Dendritic cell treated with granulocyte-macrophage colony-stimulating factor and Interleukin-4, amounts not matched to agents 40 ng/mL and 50 ng/mL, for 4 days (primary cell): ENCODE data around the gene TAS2R46.
"Not testable (repeated sequence)": the region's sequence is repeated elsewhere in the genome, so short reads cannot be mapped to it uniquely, and the experiment has no call there.

ENCODE experiments used
- H3K27ac Mint-ChIP-seq: one replicate; pipeline ENCODE4 v1.8.0; 2022; ENCODE audit warnings: mild to moderate bottlenecking, mixed read lengths
- H3K27me3 Mint-ChIP-seq: one replicate; pipeline ENCODE4 v1.8.0; 2022; ENCODE audit warnings: mild to moderate bottlenecking, mixed read lengths
- H3K36me3 Mint-ChIP-seq: one replicate; pipeline ENCODE4 v1.8.0; 2022; ENCODE audit warnings: low read depth, mixed read lengths
- H3K4me1 Mint-ChIP-seq: one replicate; pipeline ENCODE4 v1.8.0; 2022; ENCODE audit warnings: low read depth, mixed read lengths
- H3K4me3 Mint-ChIP-seq: one replicate; pipeline ENCODE4 v1.8.0; 2022; ENCODE audit warnings: mild to moderate bottlenecking, moderate library complexity, mixed read lengths
- H3K9me3 Mint-ChIP-seq: one replicate; pipeline ENCODE4 v1.8.0; 2022; ENCODE audit warnings: mixed read lengths
- intact Hi-C: fragments of 100-400 bp; cut with micrococcal nuclease; formaldehyde crosslinking; loops from one replicate; pipeline ENCODE4 v1.15.0; 2022

Gene TAS2R46, protein sequence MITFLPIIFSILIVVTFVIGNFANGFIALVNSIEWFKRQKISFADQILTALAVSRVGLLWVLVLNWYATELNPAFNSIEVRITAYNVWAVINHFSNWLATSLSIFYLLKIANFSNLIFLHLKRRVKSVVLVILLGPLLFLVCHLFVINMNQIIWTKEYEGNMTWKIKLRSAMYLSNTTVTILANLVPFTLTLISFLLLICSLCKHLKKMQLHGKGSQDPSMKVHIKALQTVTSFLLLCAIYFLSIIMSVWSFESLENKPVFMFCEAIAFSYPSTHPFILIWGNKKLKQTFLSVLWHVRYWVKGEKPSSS

DNA sequence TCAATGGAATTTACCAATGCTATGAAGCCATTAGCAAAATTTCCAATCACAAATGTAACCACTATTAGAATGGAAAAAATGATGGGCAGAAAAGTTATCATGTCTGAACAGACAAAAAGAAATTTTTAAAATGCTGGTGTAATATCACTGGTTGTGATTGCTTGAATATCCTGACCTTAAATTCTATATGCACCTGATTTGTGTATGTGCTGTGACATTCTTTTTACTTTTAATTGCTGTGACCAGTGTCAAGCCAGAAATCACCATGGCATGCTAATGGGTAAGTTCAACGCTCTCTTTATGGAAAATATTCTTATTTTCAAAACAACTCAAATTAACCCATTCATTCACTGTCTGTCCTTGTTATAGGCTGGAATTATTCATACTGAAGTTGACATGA lies at the start of gene TAS2R46:
TSS of gene TAS2R46 (minus strand) at position 101 of the 400 bp plus-strand sequence. CDS start at position 101, 0 bp downstream.
- H3K36me3 Mint-ChIP-seq, H3K27me3 Mint-ChIP-seq, H3K9me3 Mint-ChIP-seq, intact Hi-C loops, H3K4me3 Mint-ChIP-seq, H3K4me1 Mint-ChIP-seq, H3K27ac Mint-ChIP-seq: not testable (repeated sequence)

DNA sequence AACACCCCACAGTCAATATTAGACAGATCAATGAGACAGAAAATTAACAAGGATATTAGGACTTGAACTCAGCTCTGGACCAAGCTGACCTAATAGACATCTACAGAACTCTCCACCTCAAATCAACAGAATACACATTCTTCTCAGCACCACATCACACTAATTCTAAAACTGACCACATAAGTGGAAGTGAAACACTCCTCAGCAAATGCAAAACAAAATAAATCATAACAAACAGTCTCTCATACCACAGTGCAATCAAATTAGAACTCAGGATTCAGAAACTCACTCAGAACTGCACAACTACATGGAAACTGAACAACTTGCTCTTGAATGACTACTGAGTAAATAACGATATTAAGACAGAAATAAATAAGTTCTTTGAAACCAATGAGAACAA lies 49.1 kb upstream of the TAS2R46 start:
- intact Hi-C loops, H3K27me3 Mint-ChIP-seq, H3K4me3 Mint-ChIP-seq: not testable (repeated sequence)
- Mint-ChIP-seq H3K27ac (peak overlapping the region; percentile 21), H3K4me1 (peaks cover 26% of the 10 kb centered on the region), H3K36me3 (peaks cover 78% of the 10 kb centered on the region), H3K9me3 (peaks cover 70% of the 10 kb centered on the region)

DNA sequence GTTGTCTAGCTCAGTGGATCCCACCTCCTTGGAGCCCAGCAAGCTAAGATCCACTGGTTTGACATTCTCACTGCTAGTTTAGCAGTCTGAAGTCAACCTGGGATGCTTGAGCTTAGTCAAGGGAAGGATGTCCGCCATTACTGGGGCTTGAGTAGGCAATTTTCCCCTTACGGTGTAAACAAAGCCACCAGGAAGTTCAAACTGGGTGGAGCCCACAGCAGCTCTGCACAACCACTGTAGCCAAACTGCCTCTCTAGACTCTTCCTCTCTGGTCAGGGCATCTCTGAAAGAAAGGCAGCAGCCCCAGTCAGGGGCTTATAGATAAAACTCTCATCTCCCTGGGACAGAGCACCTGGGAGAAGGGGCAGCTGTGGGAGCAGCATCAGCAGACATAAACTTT lies 46.8 kb upstream of the TAS2R46 start:
- H3K36me3 Mint-ChIP-seq: peaks cover 73% of the 10 kb centered on the region
- no peak overlapping the region for H3K27ac Mint-ChIP-seq
- intact Hi-C loops: no loop called here
- H3K27me3 Mint-ChIP-seq: no peaks in the 10 kb centered on the region
- peaks cover 61% of the 10 kb centered on the region for H3K9me3 Mint-ChIP-seq
- no peak overlapping the region for H3K4me3 Mint-ChIP-seq
- peaks cover 26% of the 10 kb centered on the region for H3K4me1 Mint-ChIP-seq

GRCh38 chr12:11107719-11108118 lies 45.6 kb upstream of the TAS2R46 start:
- Mint-ChIP-seq H3K9me3 (peaks cover 62% of the 10 kb centered on the region), H3K4me3 (no peak overlapping the region), H3K36me3 (peaks cover 71% of the 10 kb centered on the region), H3K27me3 (no peaks in the 10 kb centered on the region), H3K27ac (no peak overlapping the region), H3K4me1 (peaks cover 26% of the 10 kb centered on the region)
- intact Hi-C loops: no loop called here

- peaks cover 47% of the 10 kb centered on the region for H3K9me3 Mint-ChIP-seq
- intact Hi-C loops: no loop called here
- peaks cover 58% of the 10 kb centered on the region for H3K36me3 Mint-ChIP-seq
- no peaks in the 10 kb centered on the region for H3K27me3 Mint-ChIP-seq
- H3K4me3 Mint-ChIP-seq: no peak overlapping the region
- no peak overlapping the region for H3K27ac Mint-ChIP-seq
- peaks cover 22% of the 10 kb centered on the region for H3K4me1 Mint-ChIP-seq
Measured at GRCh38 chr12:11106288-11106687, 44.2 kb upstream of the TAS2R46 start.

DNA sequence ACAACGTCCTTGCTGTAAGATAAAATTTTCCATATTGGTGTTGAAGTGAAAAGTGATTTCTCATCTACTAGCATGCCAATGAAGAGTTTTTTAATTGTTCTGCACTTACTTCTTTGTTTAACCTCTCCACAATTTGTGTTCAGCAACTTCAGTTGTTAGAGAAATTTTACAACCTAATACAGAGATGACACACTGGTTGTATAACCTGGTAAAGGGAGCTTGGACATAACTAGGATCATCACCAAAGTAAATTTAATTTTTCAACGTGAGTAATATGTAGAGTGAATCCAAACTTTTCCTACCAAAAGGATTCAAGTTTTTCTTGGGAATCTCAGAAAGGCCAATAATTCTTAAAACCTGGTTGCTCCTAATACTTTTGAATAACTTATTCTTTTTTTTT lies 43.5 kb upstream of the TAS2R46 start:
- intact Hi-C loops: no loop called here
- Mint-ChIP-seq H3K27ac (no peak overlapping the region), H3K4me3 (no peak overlapping the region), H3K4me1 (peaks cover 14% of the 10 kb centered on the region), H3K9me3 (peaks cover 40% of the 10 kb centered on the region), H3K27me3 (no peaks in the 10 kb centered on the region), H3K36me3 (peaks cover 53% of the 10 kb centered on the region)

DNA sequence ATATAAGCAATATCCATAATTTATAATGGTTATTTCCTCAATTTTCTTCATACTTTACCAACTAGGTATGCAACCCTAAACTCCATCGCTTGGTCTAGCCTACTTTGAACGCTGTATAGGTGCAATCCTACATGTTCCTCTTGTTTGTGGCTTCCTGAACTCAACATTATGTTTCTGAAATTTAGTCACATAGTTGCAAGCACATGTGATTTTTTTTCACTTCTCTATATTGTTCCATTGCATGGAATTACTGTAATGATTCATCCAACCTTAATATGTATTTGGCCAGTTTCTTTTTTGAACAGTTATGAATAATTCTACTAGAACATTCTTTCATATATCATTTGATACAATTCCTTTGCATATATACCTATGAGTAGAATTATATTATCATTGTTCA lies 32.8 kb upstream of the TAS2R46 start:
- H3K27ac Mint-ChIP-seq, H3K4me1 Mint-ChIP-seq, H3K27me3 Mint-ChIP-seq, H3K4me3 Mint-ChIP-seq, intact Hi-C loops: not testable (repeated sequence)
- H3K9me3 Mint-ChIP-seq: peaks cover 18% of the 10 kb centered on the region
- peaks cover 17% of the 10 kb centered on the region for H3K36me3 Mint-ChIP-seq

DNA sequence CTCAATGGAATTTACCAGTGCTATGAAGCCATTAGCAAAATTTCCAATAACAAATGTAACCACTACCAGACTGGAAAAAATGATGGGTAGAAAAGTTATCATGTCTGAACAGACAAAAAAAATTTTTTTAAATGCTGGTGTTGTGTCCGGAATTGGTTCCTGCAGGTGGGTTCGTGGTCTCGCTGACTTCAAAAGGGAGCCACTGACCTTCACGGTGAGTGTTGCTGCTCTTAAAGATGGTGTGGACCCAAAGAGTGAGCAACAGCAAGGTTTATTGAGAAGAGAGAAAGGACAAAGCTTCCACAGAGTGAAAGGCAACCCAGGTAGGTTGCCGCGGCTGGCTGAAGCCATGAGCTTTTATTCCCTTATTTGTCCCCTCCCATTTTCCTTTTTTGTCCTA lies 30.0 kb upstream of the TAS2R46 start, which contains the start of gene TAS2R43:
TSS of gene TAS2R43 (minus strand) at position 186 of the 400 bp plus-strand sequence. CDS start at position 102, 84 bp downstream.
- Mint-ChIP-seq H3K4me1 (no peaks in the 10 kb centered on the region), H3K27ac (no peak within 1 kb of the TSS), H3K9me3 (no peaks in the 10 kb centered on the region), H3K27me3 (no peaks in the 10 kb centered on the region), H3K4me3 (no peak within 1 kb of the TSS), H3K36me3 (no peaks in the 10 kb centered on the region)
- intact Hi-C loops: no loop called here

GRCh38 chr12:11089246-11089645 lies 27.2 kb upstream of the TAS2R46 start:
- H3K36me3 Mint-ChIP-seq: no peaks in the 10 kb centered on the region
- H3K27me3 Mint-ChIP-seq: no peaks in the 10 kb centered on the region
- peaks cover 2% of the 10 kb centered on the region for H3K9me3 Mint-ChIP-seq
- H3K27ac Mint-ChIP-seq: no peak overlapping the region
- intact Hi-C loops: no loop called here
- no peaks in the 10 kb centered on the region for H3K4me1 Mint-ChIP-seq
- no peak overlapping the region for H3K4me3 Mint-ChIP-seq

GRCh38 chr12:11085419-11085818 lies 23.3 kb upstream of the TAS2R46 start:
- Mint-ChIP-seq H3K27me3 (no peaks in the 10 kb centered on the region), H3K4me1 (no peaks in the 10 kb centered on the region), H3K36me3 (peaks cover 8% of the 10 kb centered on the region), H3K9me3 (peaks cover 20% of the 10 kb centered on the region), H3K4me3 (no peak overlapping the region), H3K27ac (no peak overlapping the region)
- intact Hi-C loops: no loop called here

GRCh38 chr12:11081987-11082386 lies 19.9 kb upstream of the TAS2R46 start:
- no peaks in the 10 kb centered on the region for H3K27me3 Mint-ChIP-seq
- no peak overlapping the region for H3K27ac Mint-ChIP-seq
- H3K36me3 Mint-ChIP-seq: peaks cover 13% of the 10 kb centered on the region
- peaks cover 20% of the 10 kb centered on the region for H3K9me3 Mint-ChIP-seq
- H3K4me3 Mint-ChIP-seq: no peak overlapping the region
- no peaks in the 10 kb centered on the region for H3K4me1 Mint-ChIP-seq
- intact Hi-C loops: loop anchor here (2.0 kb wide), 1 partner anchor 27 kb away; no protein-coding TSS in a partner anchor

- Mint-ChIP-seq H3K36me3 (peaks cover 18% of the 10 kb centered on the region), H3K4me1 (no peaks in the 10 kb centered on the region), H3K4me3 (no peak overlapping the region), H3K27me3 (no peaks in the 10 kb centered on the region), H3K9me3 (peaks cover 10% of the 10 kb centered on the region), H3K27ac (no peak overlapping the region)
- intact Hi-C loops: no loop called here
Measured at GRCh38 chr12:11078246-11078645, 16.2 kb upstream of the TAS2R46 start.

DNA sequence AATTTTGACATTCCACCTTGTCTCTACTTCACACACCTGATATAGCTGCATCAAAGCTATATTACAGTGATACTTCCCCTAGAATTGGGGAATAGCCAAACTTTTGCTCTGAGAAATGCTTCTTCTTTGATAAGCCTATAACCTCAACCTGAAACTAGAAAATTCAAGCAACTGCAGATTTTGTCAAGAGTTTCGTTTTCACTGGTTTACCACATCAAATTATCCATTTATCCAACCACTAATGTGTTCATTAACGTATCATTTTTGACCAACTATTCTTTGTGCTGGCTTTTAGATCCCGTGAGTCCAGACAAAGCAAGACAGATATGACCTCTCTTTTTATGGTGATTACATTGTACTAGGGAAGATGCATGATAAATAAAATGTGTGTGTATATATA lies 13.5 kb upstream of the TAS2R46 start:
- H3K4me1 Mint-ChIP-seq: no peaks in the 10 kb centered on the region
- no peaks in the 10 kb centered on the region for H3K27me3 Mint-ChIP-seq
- H3K4me3 Mint-ChIP-seq: no peak overlapping the region
- intact Hi-C loops: no loop called here
- peaks cover 12% of the 10 kb centered on the region for H3K36me3 Mint-ChIP-seq
- H3K27ac Mint-ChIP-seq: no peak overlapping the region
- H3K9me3 Mint-ChIP-seq: peaks cover 1% of the 10 kb centered on the region

DNA sequence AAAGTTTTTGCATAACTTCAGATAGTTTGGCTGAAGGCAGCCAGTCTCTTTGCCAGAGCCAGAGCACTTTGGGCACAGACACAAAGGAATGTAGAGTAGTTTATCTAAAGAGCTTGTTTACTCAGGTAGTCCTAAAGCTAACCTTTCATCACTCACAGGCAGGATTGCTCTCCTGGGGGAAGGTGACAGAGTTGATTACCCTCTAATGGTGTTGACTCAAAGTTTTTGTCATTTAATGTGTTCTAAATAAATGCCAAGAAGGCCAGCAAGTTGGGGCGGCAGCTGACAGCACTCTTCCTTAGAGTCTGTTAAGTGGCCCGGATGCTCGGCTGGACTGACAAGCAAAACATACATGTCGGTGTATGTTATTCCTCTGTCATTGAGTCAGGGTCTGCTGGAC lies 9.3 kb upstream of the TAS2R46 start:
- peaks cover 7% of the 10 kb centered on the region for H3K36me3 Mint-ChIP-seq
- no peaks in the 10 kb centered on the region for H3K9me3 Mint-ChIP-seq
- H3K4me3 Mint-ChIP-seq: no peak overlapping the region
- no peaks in the 10 kb centered on the region for H3K4me1 Mint-ChIP-seq
- no peaks in the 10 kb centered on the region for H3K27me3 Mint-ChIP-seq
- no peak overlapping the region for H3K27ac Mint-ChIP-seq
- intact Hi-C loops: no loop called here

DNA sequence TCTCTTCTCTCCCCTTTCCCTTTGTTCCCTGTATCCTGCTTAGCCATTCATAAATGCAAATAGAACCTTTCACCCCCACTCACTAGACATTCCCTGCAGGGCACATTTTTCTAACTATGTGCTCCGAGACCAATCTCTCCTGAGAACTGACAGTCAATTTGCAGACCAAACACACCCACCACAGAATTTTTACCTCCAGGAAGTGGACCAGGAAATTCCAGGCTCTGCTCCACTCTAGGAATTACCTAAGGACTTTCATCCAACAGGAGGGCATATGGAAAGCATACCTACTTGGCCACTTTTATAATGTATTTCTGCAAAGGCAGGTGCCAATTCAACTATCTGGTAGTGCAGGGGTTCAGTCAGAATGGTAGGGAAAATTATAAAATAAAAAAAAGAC lies 8.9 kb upstream of the TAS2R46 start:
- intact Hi-C loops: loop anchor here (1.0 kb wide), 1 partner anchor 56 kb away; no protein-coding TSS in a partner anchor
- H3K4me3 Mint-ChIP-seq: no peak overlapping the region
- no peak overlapping the region for H3K27ac Mint-ChIP-seq
- H3K9me3 Mint-ChIP-seq: no peaks in the 10 kb centered on the region
- peaks cover 7% of the 10 kb centered on the region for H3K36me3 Mint-ChIP-seq
- no peaks in the 10 kb centered on the region for H3K27me3 Mint-ChIP-seq
- no peaks in the 10 kb centered on the region for H3K4me1 Mint-ChIP-seq
